Stimulated activated naive CD8-positive, alpha-beta T cell treated with anti-CD3 and anti-CD28 coated beads, Interleukin-15, Interleukin-2, amounts not matched to agents 100 U/mL and 50 U/mL, for 24 hours (primary cell): Measurements from ENCODE around the gene S100A10.

Source experiments
- ATAC-seq: fragments of 150-1000 bp; cut with Tn5 transposase; one replicate; pipeline ENCODE4 v1.10.0; 2021
- DNase-seq: peaks from one replicate; pipeline ENCODE4 v3.0.0; 2021

The S100A10 gene

GRCh38 chr1:151988405-151988923, 5.2 kb downstream of the S100A10 start:
- DNase-seq (no peak), ATAC-seq (no peak)

- ATAC-seq, result no peak
- no peak for DNase-seq
Measured at GRCh38 chr1:151986501-151987190, 7.0 kb downstream of the S100A10 start.

GRCh38 chr1:151985768-151986167, 7.9 kb downstream of the S100A10 start:
- no peak for DNase-seq
- no peak for ATAC-seq

- no peak for DNase-seq
Measured at GRCh38 chr1:151985270-151985669, 8.4 kb downstream of the S100A10 start.

GRCh38 chr1:151984313-151984956, 9.2 kb downstream of the S100A10 start:
- peak; percentile 98 for ATAC-seq
- peak; percentile 43 for DNase-seq

More at GRCh38 chr1:151985270-151985669, 8.4 kb downstream of the S100A10 start:
- no peak for ATAC-seq

- ATAC-seq (no peak), DNase-seq (no peak)
Measured at GRCh38 chr1:151982300-151983005, 11.2 kb downstream of the S100A10 start.

- no peak for ATAC-seq
- DNase-seq, result no peak
Measured at GRCh38 chr1:151981178-151981525, 12.5 kb downstream of the S100A10 start.

GRCh38 chr1:151980287-151981177, 13.1 kb downstream of the S100A10 start:
- ATAC-seq (no peak), DNase-seq (no peak)

GRCh38 chr1:151978922-151979321, 14.7 kb downstream of the S100A10 start:
- ATAC-seq (no peak), DNase-seq (no peak)

GRCh38 chr1:151977662-151978230, 15.9 kb downstream of the S100A10 start:
- DNase-seq (no peak), ATAC-seq (no peak)

- DNase-seq (no peak), ATAC-seq (no peak)
Measured at GRCh38 chr1:151976858-151977257, 16.8 kb downstream of the S100A10 start.

- no peak for ATAC-seq
- DNase-seq, result no peak
Measured at GRCh38 chr1:151976015-151976343, 17.7 kb downstream of the S100A10 start.

GRCh38 chr1:151975311-151976014, 18.2 kb downstream of the S100A10 start:
- DNase-seq, result no peak
- ATAC-seq, result no peak

GRCh38 chr1:151972542-151973248, 21.0 kb downstream of the S100A10 start:
- DNase-seq (no peak), ATAC-seq (peak; percentile 96)

- ATAC-seq (no peak), DNase-seq (no peak)
Measured at GRCh38 chr1:151970626-151971025, 23.0 kb downstream of the S100A10 start.

- ATAC-seq (no peak), DNase-seq (no peak)
Measured at GRCh38 chr1:151970128-151970527, 23.5 kb downstream of the S100A10 start.

- no peak for ATAC-seq
Measured at GRCh38 chr1:151968791-151969399, 24.8 kb downstream of the S100A10 start.

GRCh38 chr1:151968058-151968457, 25.6 kb downstream of the S100A10 start:
- DNase-seq (peak; percentile 52), ATAC-seq (peak; percentile 73)

More at GRCh38 chr1:151968791-151969399, 24.8 kb downstream of the S100A10 start:
- no peak for DNase-seq

GRCh38 chr1:151967091-151967490, 26.6 kb downstream of the S100A10 start:
- no peak for ATAC-seq
- DNase-seq, result no peak

GRCh38 chr1:151966061-151966460, 27.6 kb downstream of the S100A10 start:
- no peak for ATAC-seq
- DNase-seq, result no peak
